SIG-M5 treated with dmso at 0.1 percent for 504 hours (cell line): Measurements from ENCODE around the gene PCDHB16.
A peak's percentile ranks its signal among the peaks of the same experiment; 100 is the strongest.
"Not testable (repeated sequence)": the region's sequence is repeated elsewhere in the genome, so short reads cannot be mapped to it uniquely, and the experiment has no call there.

ENCODE experiments used
- DNase-seq: peaks from one replicate; lab custom pipeline; 2025; ENCODE audit not compliant: unreplicated experiment; lab: John Stamatoyannopoulos, UW

The PCDHB16 gene

GRCh38 chr5:141184117-141184855 is 2.1 kb downstream of the PCDHB16 start:
- DNase-seq: not testable (repeated sequence)

DNA sequence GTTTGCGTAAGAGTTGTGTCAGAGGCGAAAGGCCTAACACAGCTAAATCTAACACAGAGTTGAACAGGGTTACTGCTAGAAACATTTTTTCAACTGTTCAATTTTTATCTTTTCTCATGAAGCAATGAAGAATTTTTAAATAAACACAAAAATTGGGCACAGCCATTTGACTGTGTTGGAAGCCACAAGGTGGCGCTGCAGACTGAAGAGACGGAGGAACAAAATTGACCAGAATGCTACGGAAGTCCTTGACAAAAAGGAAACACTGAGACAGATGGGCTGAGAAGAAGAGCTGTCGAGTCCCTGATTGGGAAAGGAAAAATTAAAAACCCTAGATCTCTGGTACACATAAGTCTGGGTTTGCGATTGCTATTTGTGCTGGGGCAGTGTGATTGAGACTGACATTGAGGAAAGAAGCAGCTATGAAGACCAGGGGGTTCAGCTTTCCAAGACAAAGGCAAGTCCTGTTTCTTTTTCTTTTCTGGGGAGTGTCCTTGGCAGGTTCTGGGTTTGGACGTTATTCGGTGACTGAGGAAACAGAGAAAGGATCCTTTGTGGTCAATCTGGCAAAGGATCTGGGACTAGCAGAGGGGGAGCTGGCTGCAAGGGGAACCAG is 4.8 kb downstream of the PCDHB16 start, which contains the start of gene PCDHB9:
Gene PCDHB9, plus strand, starts transcription at position 265 of the 616 bp plus-strand sequence. Its CDS starts 158 bp downstream, at position 423.
- no peak for DNase-seq

GRCh38 chr5:141188682-141189081 is 6.5 kb downstream of the PCDHB16 start:
- DNase-seq: not testable (repeated sequence)

DNA sequence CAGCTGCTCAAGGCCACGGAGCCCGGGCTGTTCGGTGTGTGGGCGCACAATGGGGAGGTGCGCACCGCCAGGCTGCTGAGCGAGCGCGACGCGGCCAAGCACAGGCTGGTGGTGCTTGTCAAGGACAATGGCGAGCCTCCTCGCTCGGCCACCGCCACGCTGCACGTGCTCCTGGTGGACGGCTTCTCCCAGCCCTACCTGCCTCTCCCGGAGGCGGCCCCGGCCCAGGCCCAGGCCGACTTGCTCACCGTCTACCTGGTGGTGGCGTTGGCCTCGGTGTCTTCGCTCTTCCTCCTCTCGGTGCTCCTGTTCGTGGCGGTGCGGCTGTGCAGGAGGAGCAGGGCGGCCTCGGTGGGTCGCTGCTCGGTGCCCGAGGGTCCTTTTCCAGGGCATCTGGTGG is 6.9 kb downstream of the PCDHB16 start:
- not testable (repeated sequence) for DNase-seq

DNA sequence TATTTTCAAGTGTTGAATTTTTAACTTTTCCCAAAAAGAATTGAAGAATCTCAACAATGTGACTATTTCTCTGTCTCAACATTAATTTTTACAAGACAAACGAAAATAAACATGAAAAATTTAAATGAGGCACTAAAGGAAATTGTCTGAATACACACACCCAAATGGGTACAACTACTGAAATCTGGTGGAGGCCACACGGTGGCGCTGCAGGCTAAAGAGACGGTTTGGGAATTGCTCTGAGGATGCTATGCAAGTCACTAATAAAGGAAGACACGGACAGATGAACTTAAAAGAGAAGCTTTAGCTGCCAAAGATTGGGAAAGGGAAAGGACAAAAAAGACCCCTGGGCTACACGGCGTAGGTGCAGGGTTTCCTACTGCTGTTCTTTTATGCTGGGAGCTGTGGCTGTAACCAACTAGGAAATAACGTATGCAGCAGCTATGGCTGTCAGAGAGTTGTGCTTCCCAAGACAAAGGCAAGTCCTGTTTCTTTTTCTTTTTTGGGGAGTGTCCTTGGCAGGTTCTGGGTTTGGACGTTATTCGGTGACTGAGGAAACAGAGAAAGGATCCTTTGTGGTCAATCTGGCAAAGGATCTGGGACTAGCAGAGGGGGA is 10.0 kb downstream of the PCDHB16 start, which contains the start of gene PCDHB10:
Gene PCDHB10, plus strand, starts transcription at position 244 of the 616 bp plus-strand sequence. Its CDS starts 200 bp downstream, at position 444.
- DNase-seq: peak; percentile 44

DNA sequence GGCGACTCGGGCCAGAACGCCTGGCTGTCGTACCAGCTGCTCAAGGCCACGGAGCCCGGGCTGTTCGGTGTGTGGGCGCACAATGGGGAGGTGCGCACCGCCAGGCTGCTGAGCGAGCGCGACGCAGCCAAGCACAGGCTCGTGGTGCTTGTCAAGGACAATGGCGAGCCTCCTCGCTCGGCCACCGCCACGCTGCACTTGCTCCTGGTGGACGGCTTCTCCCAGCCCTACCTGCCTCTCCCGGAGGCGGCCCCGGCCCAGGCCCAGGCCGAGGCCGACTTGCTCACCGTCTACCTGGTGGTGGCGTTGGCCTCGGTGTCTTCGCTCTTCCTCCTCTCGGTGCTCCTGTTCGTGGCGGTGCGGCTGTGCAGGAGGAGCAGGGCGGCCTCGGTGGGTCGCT is 12.1 kb downstream of the PCDHB16 start:
- not testable (repeated sequence) for DNase-seq

DNA sequence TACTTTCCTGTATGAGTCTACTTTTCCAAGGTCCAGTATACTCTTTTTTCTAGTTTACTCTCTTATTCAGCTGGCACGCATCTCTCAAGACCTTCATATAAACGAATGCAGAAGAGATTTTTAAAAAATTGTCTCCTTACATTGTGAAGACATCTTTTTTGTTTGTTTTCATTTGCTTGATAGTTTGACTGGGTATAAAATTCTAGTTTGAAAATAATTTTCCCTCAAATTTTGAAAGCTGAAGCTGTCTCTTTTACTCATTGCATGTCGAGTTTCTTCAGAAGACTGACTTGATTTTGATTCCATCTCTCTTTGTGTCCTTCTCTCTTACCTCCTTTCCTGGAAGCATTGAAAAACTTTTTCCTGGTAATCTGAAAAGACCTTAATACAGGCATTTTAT is 14.2 kb downstream of the PCDHB16 start:
- DNase-seq: no peak

DNA sequence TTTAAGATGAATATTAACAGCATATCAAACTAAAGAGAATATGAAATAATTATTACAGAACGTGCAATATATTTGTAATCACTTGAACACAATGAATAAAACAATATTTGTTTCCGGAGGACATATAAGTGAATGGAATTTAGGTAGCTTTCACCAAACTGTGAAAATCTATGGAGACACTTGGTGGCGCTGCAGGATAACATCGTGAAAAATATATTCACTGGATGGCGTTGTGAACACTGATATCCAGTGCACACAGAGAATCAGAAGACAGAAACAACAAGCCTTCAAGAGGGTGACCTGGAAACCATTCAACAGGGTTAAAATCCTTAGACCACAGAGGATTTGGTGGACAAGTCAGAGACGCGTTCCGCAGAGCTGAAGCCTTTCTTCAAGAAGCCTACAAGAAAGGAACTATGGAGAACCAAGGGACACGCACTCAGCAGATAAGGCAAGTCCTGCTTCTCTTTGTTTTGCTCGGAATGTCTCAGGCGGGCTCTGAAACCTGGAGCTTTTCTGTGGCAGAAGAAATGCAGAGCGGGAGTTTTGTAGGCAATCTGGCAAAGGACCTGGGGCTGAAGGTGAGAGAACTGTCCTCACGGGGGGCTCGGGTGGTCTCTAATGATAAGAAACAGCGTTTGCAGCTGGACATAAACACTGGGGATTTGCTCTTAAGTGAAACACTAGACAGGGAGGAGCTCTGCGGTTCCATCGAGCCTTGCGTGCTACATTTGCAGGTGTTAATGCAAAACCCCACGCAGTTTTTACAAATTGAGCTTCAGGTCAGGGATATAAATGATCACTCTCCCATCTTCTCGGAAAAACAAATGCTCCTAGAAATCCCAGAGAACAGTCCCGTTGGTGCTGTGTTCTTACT is 17.4 kb downstream of the PCDHB16 start, which contains the start of gene PCDHB11:
Gene PCDHB11, plus strand, starts transcription at position 269 of the 877 bp plus-strand sequence. Its CDS starts 148 bp downstream, at position 417.
- DNase-seq: peak; percentile 23

- DNase-seq: not testable (repeated sequence)
Measured at GRCh38 chr5:141201126-141201525, 18.9 kb downstream of the PCDHB16 start.

DNA sequence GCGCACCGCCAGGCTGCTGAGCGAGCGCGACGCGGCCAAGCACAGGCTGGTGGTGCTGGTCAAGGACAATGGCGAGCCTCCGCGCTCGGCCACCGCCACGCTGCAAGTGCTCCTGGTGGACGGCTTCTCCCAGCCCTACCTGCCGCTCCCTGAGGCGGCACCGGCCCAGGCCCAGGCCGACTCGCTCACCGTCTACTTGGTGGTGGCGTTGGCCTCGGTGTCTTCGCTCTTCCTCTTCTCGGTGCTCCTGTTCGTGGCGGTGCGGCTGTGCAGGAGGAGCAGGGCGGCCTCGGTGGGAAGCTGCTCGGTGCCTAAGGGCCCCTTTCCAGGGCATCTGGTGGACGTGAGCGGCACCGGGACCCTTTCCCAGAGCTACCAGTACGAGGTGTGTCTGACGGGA is 19.5 kb downstream of the PCDHB16 start:
- DNase-seq: not testable (repeated sequence)

DNA sequence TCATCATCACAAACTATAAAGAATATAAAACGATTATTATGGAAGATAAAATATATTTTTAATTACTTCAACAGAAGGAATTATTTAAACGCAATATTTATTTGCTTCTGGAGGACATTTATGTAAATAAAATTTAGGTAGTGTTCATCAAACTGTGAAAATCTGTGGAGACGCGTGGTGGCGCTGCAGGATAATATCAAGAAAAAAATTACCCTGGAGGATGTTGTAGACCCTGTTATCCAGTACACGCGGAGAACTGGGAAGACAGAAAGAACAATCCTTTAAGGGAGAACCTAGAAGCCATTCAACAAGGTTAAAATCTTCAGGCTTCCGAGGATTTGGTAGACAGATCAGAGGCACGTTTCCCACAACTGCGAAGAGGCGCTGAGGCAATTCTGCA is 26.3 kb downstream of the PCDHB16 start, which contains the start of gene PCDHB12:
Gene PCDHB12, plus strand, starts transcription at position 242 of the 400 bp plus-strand sequence. CDS start 189 bp downstream, outside the sequence.
- DNase-seq: peak; percentile 1

DNA sequence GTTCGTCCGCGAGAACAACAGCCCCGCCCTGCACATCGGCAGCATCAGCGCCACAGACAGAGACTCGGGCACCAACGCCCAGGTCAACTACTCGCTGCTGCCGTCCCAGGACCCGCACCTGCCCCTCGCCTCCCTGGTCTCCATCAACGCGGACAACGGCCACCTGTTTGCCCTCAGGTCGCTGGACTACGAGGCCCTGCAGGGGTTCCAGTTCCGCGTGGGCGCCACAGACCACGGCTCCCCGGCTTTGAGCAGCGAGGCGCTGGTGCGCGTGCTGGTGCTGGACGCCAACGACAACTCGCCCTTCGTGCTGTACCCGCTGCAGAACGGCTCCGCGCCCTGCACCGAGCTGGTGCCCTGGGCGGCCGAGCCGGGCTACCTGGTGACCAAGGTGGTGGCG is 28.1 kb downstream of the PCDHB16 start:
- DNase-seq: not testable (repeated sequence)

DNA sequence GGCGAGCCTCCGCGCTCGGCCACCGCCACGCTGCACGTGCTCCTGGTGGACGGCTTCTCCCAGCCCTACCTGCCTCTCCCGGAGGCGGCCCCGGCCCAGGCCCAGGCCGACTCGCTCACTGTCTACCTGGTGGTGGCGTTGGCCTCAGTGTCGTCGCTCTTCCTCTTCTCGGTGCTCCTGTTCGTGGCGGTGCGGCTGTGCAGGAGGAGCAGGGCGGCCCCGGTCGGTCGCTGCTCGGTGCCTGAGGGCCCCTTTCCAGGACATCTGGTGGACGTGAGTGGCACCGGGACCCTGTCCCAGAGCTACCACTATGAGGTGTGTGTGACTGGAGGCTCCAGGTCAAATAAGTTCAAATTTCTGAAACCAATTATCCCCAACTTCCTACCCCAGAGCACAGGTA is 28.7 kb downstream of the PCDHB16 start:
- not testable (repeated sequence) for DNase-seq

DNA sequence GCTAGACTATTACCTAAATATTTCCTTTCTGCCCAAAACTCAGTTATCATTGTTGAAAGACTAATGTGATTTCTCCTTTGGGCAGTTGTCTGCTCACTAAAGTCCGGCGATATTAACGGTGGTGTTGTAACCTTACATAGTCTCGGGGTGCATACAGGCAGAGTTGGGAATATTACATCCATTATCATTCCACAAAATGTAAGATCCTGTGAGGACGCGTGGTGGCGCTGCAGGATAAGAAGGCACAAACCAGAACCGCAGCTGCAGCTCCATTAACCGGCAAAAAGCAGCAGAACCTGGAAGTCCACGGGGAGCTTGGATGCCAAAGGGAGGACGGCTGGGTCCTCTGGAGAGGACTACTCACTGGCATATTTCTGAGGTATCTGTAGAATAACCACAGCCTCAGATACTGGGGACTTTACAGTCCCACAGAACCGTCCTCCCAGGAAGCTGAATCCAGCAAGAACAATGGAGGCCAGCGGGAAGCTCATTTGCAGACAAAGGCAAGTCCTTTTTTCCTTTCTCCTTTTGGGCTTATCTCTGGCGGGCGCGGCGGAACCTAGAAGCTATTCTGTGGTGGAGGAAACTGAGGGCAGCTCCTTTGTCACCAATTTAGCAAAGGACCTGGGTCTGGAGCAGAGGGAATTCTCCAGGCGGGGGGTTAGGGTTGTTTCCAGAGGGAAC is 31.6 kb downstream of the PCDHB16 start, which contains the start of gene PCDHB13:
Gene PCDHB13, plus strand, starts transcription at position 264 of the 684 bp plus-strand sequence. Its CDS starts 205 bp downstream, at position 469.
- DNase-seq: peak; percentile 30

DNA sequence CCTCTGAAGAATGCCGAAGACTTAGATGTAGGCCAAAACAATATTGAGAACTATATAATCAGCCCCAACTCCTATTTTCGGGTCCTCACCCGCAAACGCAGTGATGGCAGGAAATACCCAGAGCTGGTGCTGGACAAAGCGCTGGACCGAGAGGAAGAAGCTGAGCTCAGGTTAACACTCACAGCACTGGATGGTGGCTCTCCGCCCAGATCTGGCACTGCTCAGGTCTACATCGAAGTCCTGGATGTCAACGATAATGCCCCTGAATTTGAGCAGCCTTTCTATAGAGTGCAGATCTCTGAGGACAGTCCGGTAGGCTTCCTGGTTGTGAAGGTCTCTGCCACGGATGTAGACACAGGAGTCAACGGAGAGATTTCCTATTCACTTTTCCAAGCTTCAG is 32.4 kb downstream of the PCDHB16 start:
- DNase-seq: not testable (repeated sequence)

GRCh38 chr5:141215504-141215903 is 33.3 kb downstream of the PCDHB16 start:
- DNase-seq: not testable (repeated sequence)

GRCh38 chr5:141216035-141216434 is 33.8 kb downstream of the PCDHB16 start:
- DNase-seq: not testable (repeated sequence)

DNA sequence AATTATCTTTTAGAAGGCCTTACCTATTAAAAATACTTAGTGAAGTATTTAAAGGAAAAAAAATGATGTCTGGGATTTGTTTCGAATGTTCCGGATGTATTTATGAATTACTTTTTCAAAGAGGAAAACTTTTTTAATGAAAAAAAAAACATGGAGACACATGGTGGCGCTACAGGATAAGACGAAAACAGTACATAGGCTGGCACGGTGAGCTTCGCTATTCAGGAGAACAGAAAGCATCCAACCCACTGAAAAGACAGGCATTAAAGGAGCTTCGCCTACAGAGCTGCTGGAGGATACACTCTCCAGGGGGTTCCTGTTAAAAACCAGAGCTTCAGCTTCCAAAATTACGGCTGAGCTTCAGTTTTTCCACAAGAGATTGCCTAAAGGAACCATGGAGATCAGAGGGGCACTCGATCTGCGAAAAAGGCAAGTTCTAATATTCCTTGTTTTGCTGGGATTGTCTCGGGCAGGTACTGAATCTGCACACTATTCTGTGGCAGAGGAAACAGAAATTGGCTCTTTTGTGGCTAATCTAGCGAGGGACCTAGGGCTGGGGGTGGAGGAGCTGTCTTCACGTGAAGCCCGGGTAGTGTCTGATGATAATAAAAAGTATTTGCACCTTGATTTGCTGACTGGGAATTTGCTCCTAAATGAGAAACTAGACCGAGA is 41.1 kb downstream of the PCDHB16 start, which contains the start of gene PCDHB14:
Gene PCDHB14, plus strand, starts transcription at position 232 of the 672 bp plus-strand sequence. Its CDS starts 163 bp downstream, at position 395.
- peak; percentile 45 for DNase-seq

- DNase-seq: not testable (repeated sequence)
Measured at GRCh38 chr5:141224844-141225243, 42.7 kb downstream of the PCDHB16 start.
